HepG2 (cell line): ENCODE measurements around the gene POLR3H. TPM values are rescaled to one million over a fixed set of nuclear protein-coding genes. Genes with fewer than 3 reads are reported as not detected.
A peak's percentile ranks its signal among the peaks of the same experiment; 100 is the strongest.

Experiments used
- ATF2 ChIP-seq: sonication (generic); formaldehyde crosslinking; IDR thresholded peaks from 2 replicates; pipeline ENCODE4 v1.4.0; 2020; ENCODE audit warnings: missing genetic modification reagents
- BCL3 ChIP-seq: sonication (generic); formaldehyde crosslinking; IDR thresholded peaks from 2 replicates; pipeline ENCODE4 v1.5.1; 2020; ENCODE audit warnings: mild to moderate bottlenecking, missing genetic modification reagents, moderate library complexity
- KDM5B ChIP-seq: sonication (generic); formaldehyde crosslinking; IDR thresholded peaks from 2 replicates; pipeline ENCODE4 v1.4.0; 2020; ENCODE audit warnings: missing genetic modification reagents, mild to moderate bottlenecking, borderline replicate concordance
- PHF8 ChIP-seq: sonication (generic); formaldehyde crosslinking; IDR thresholded peaks from 2 replicates; pipeline ENCODE4 v1.5.0; 2020; ENCODE audit warnings: missing genetic modification reagents
- RARA ChIP-seq: IDR thresholded peaks from 2 replicates; pipeline ENCODE4 v1.6.1; 2016; ENCODE audit warnings: missing genetic modification reagents, missing compliant biosample characterization
- RERE ChIP-seq: IDR thresholded peaks from 2 replicates; pipeline ENCODE4 v1.6.1; 2016; ENCODE audit warnings: low read depth, missing genetic modification reagents, missing compliant biosample characterization
- STAT5B ChIP-seq: sonication (generic); formaldehyde crosslinking; IDR thresholded peaks from 2 replicates; pipeline ENCODE4 v1.4.0; 2020; ENCODE audit warnings: missing genetic modification reagents
- TAF1 ChIP-seq: sonication (generic); formaldehyde crosslinking; IDR thresholded peaks from 2 replicates; pipeline ENCODE4 v1.4.0; 2020; ENCODE audit warnings: missing genetic modification reagents
- UBTF ChIP-seq: sonication (generic); formaldehyde crosslinking; IDR thresholded peaks from 2 replicates; pipeline ENCODE4 v1.4.0; 2020; ENCODE audit warnings: mild to moderate bottlenecking, missing genetic modification reagents
- ZBTB44 ChIP-seq: sonication (generic); formaldehyde crosslinking; IDR thresholded peaks from 2 replicates; pipeline ENCODE4 v1.4.0; 2020; ENCODE audit warnings: missing genetic modification reagents
- ZNF17 ChIP-seq: sonication (generic); formaldehyde crosslinking; IDR thresholded peaks from 2 replicates; pipeline ENCODE4 v1.5.0; 2020; ENCODE audit warnings: mild to moderate bottlenecking, missing genetic modification reagents
- ZNF501 ChIP-seq: sonication (generic); formaldehyde crosslinking; IDR thresholded peaks from 2 replicates; pipeline ENCODE4 v1.5.1; 2020; ENCODE audit warnings: mild to moderate bottlenecking, moderate library complexity, missing genetic modification reagents
- ZNF576 ChIP-seq: sonication (generic); formaldehyde crosslinking; IDR thresholded peaks from 2 replicates; pipeline ENCODE4 v1.4.0; 2020; ENCODE audit warnings: mild to moderate bottlenecking, missing genetic modification reagents
- ZNF614 ChIP-seq: IDR thresholded peaks from 2 replicates; pipeline ENCODE4 v1.6.1; 2018; ENCODE audit warnings: missing biosample characterization, missing genetic modification reagents, inconsistent platforms, borderline replicate concordance
- polyA plus RNA-seq, 8 experiments: library from polyadenylated mRNA; depleted of rRNA in 3 of 8; stranded (reverse) in 7 of 8; unstranded in 1 of 8; fragments of >200 nt; fragmentation: Illumina TruSeq in 4 of 8; extraction: Trizol in 4 of 8; gene quantifications; 2 replicates each; pipeline versions ENCODE4 v1.2.1 to v1.2.3, GENCODE V29; 2011 to 2016; ENCODE audit warnings: low read depth in 4 of 8, missing spikeins in 1 of 8, mixed read lengths in 1 of 8; ENCODE audit not compliant: insufficient read depth in 1 of 8
- total RNA-seq, 5 experiments: library from RNA; depleted of rRNA; stranded (reverse); fragments of >200 nt; fragmentation: Illumina TruSeq; extraction: Trizol; gene quantifications; 2 replicates each; pipeline ENCODE4 v1.2.3, GENCODE V29; 2016; ENCODE audit warnings: low read depth in 1 of 5

POLR3H gene
- total and polyA plus RNA-seq, 2 of the 13 experiments (the other 11 are each of a cell fraction or from before 2014, with no cell fraction given), result 10.3 to 28.6 TPM

- TF ChIP-seq RERE (CRISPR knock-in tag) (no peak), RARA (CRISPR knock-in tag) (peak; percentile 79), ZBTB44 (no peak), TAF1 (CRISPR knock-in tag) (no peak), UBTF (CRISPR knock-in tag) (peak; percentile 31; the same call in 1 of the 2 replicates), ZNF501 (CRISPR knock-in tag) (peak; percentile 51; the same call in 1 of the 2 replicates), ZNF576 (CRISPR knock-in tag) (no peak), ZNF614 (no peak), KDM5B (CRISPR knock-in tag) (peak; percentile 47; the same call in 1 of the 2 replicates), BCL3 (CRISPR knock-in tag) (peak; percentile 69; the same call in 1 of the 2 replicates), STAT5B (CRISPR knock-in tag) (no peak), ZNF17 (CRISPR knock-in tag) (no peak), ATF2 (no peak), PHF8 (no peak)
Measured at GRCh38 chr22:41557401-41558240, 13.4 kb upstream of the POLR3H start (continued).
